Right ventricle myocardium superior (tissue), 1 donor: ENCODE data around the gene AKNAD1. TPM values are rescaled to one million over a fixed set of nuclear protein-coding genes. Genes with fewer than 3 reads are reported as not detected.

Source experiments
- total RNA-seq: library from RNA; stranded (reverse); fragmentation: NEBNext Ultra II Directional; extraction: Animal tissue kit (Norgen Biotek cat#: 25700); gene quantifications from one replicate; pipeline ENCODE4 v1.2.1, GENCODE V29; 2021
- donor health status: DM: no; HTN: yes; CAD: no; lungs with severe emphysema.

Gene AKNAD1
- total RNA-seq, 1 donor from 2014 or later = not detected

Other genes starting within 250 kb of the AKNAD1 start
- gene HENMT1, start 196.0 kb downstream of the AKNAD1 start, total RNA-seq = 1.0 TPM
- gene PRPF38B, start 164.8 kb downstream of the AKNAD1 start, total RNA-seq = 16.9 TPM
- not detected for gene FNDC7, start 144.2 kb downstream of the AKNAD1 start, total RNA-seq
- 23.0 TPM for gene STXBP3, start 110.4 kb downstream of the AKNAD1 start, total RNA-seq
- 7.0 TPM for gene GPSM2, start 19.9 kb upstream of the AKNAD1 start, total RNA-seq
- 28.2 TPM for gene CLCC1, start 106.4 kb upstream of the AKNAD1 start, total RNA-seq
- gene WDR47, start 185.0 kb upstream of the AKNAD1 start, total RNA-seq = 15.1 TPM
- gene TAF13, start 218.9 kb upstream of the AKNAD1 start, total RNA-seq = 56.9 TPM
- 31.1 TPM for gene TMEM167B, start 233.7 kb upstream of the AKNAD1 start, total RNA-seq